Cardiac muscle cell (in vitro differentiated cells and primary cell): ENCODE results near the gene PCDH20. TPM values are rescaled to one million over a fixed set of nuclear protein-coding genes. Genes with fewer than 3 reads are reported as not detected.
"Not testable (repeated sequence)": the region's sequence is repeated elsewhere in the genome, so short reads cannot be mapped to it uniquely, and the experiment has no call there.

Experiments
- DNase-seq, 2 donors: peaks; one replicate each; pipeline versions ENCODE4 v3.0.0 to v3.0.0-alpha.2; 2010 to 2017; ENCODE audit warnings: low read depth in 1 of 2, low spot score in 1 of 2
- H3K27ac ChIP-seq: fragments of 200-600 bp; sonication (generic); 2 replicates; pipeline ENCODE4 v1.5.1; 2016
- H3K27me3 ChIP-seq: fragments of 200-600 bp; sonication (generic); 2 replicates; pipeline ENCODE4 v1.6.0; 2016; ENCODE audit warnings: control low read depth
- H3K36me3 ChIP-seq: fragments of 200-600 bp; sonication (generic); 2 replicates; pipeline ENCODE4 v1.5.1; 2016; ENCODE audit warnings: control low read depth
- H3K4me1 ChIP-seq: fragments of 200-600 bp; sonication (generic); 2 replicates; pipeline ENCODE4 v1.8.1; 2017; ENCODE audit warnings: low read depth, mild to moderate bottlenecking, mixed run types
- H3K4me3 ChIP-seq: fragments of 200-600 bp; sonication (generic); 2 replicates; pipeline ENCODE4 v1.5.1; 2016; ENCODE audit warnings: mild to moderate bottlenecking
- H3K9me3 ChIP-seq: fragments of 200-600 bp; sonication (generic); 2 replicates; pipeline ENCODE4 v1.5.1; 2017; ENCODE audit warnings: low read depth, mild to moderate bottlenecking, control low read depth
- CTCF ChIP-seq: IDR thresholded peaks from 2 replicates; pipeline ENCODE4 v1.5.1; 2012; ENCODE audit warnings: low read depth, mild to moderate bottlenecking, low read length
- polyA plus RNA-seq: library from polyadenylated mRNA; unstranded; fragments of >200 nt; fragmentation: Nextera tagmentation; extraction: Ambion mirVana; gene quantifications from 2 replicates; pipeline ENCODE4 v1.2.1, GENCODE V29; 2016
- total RNA-seq: library from RNA; depleted of rRNA; stranded (reverse); fragments of >200 nt; gene quantifications from 2 replicates; pipeline ENCODE4 v1.2.3, GENCODE V29; 2016

The PCDH20 gene
- total and polyA plus RNA-seq, 2 experiments from 2014 or later, result 7.3 to 8.6 TPM

- no peak for TF ChIP-seq CTCF
- Histone ChIP-seq H3K36me3 (no peaks in the 10 kb centered on the region), H3K27me3 (no peaks in the 10 kb centered on the region), H3K27ac (no peak overlapping the region), H3K4me1 (peaks cover 5% of the 10 kb centered on the region), H3K4me3 (no peak overlapping the region), H3K9me3 (no peaks in the 10 kb centered on the region)
- no peak for DNase-seq
Measured at GRCh38 chr13:61383111-61383510, 32.5 kb downstream of the PCDH20 start.

GRCh38 chr13:61370520-61370919 is 45.1 kb downstream of the PCDH20 start:
- Histone ChIP-seq H3K9me3 (no peaks in the 10 kb centered on the region), H3K4me1 (peaks cover 5% of the 10 kb centered on the region), H3K27me3 (no peaks in the 10 kb centered on the region), H3K27ac (no peak overlapping the region), H3K4me3 (no peak overlapping the region), H3K36me3 (no peaks in the 10 kb centered on the region)
- TF ChIP-seq CTCF, result no peak
- no peak for DNase-seq

GRCh38 chr13:61364690-61365089 is 51.0 kb downstream of the PCDH20 start:
- not testable (repeated sequence) for H3K27ac ChIP-seq, H3K36me3 ChIP-seq, H3K27me3 ChIP-seq, H3K4me1 ChIP-seq, H3K9me3 ChIP-seq, H3K4me3 ChIP-seq, DNase-seq

GRCh38 chr13:61362522-61362921 is 53.1 kb downstream of the PCDH20 start:
- no peak overlapping the region for H3K27ac ChIP-seq
- no peaks in the 10 kb centered on the region for H3K9me3 ChIP-seq
- H3K4me1 ChIP-seq, result peaks cover 3% of the 10 kb centered on the region
- no peak for TF ChIP-seq CTCF
- no peak for DNase-seq
- no peaks in the 10 kb centered on the region for H3K36me3 ChIP-seq
- H3K27me3 ChIP-seq, result no peaks in the 10 kb centered on the region
- H3K4me3 ChIP-seq, result no peak overlapping the region
